Caco-2 (cell line): ENCODE measurements around the gene LRP8. TPM values are rescaled to one million over a fixed set of nuclear protein-coding genes. Genes with fewer than 3 reads are reported as not detected.
A peak's percentile ranks its signal among the peaks of the same experiment; 100 is the strongest.

Experiments
- Bru-seq: library from RNA; stranded (reverse); fragments of 400-500 nt; gene quantifications from one replicate; lab custom pipeline; 2021; lab: Mats Ljungman, UMichigan
- BruChase-seq, 2 experiments: library from RNA; stranded (reverse); fragments of 400-500 nt; gene quantifications; one replicate each; lab custom pipeline; 2021; lab: Mats Ljungman, UMichigan
- BruUV-seq: library from RNA; stranded (reverse); fragments of 400-500 nt; replicated peaks from 2 replicates; lab custom pipeline; 2021; lab: Mats Ljungman, UMichigan
- CTCF ChIA-PET: fragments of 300-600 bp; sonication (Branson Sonifier 250); formaldehyde crosslinking; loops from one replicate; lab custom pipeline; 2022; ENCODE audit warnings: antibody characterized with exemption; lab: Charles Lee
- POLR2A ChIA-PET: fragments of 300-600 bp; sonication (Branson Sonifier 250); formaldehyde crosslinking; loops from one replicate; lab custom pipeline; 2022; ENCODE audit warnings: antibody characterized with exemption; lab: Charles Lee
- DNase-seq, 2 experiments: peaks; one replicate each; pipeline versions ENCODE4 v3.0.0 to v3.0.0-alpha.2; 2020 to 2022
- H3K27me3 ChIP-seq: replicated peaks from 2 replicates; pipeline ENCODE4 v1.6.0; 2011; ENCODE audit warnings: low read length; ENCODE audit not compliant: control insufficient read depth, insufficient read depth
- H3K36me3 ChIP-seq: 2 replicates; pipeline ENCODE4 v1.5.1; 2011; ENCODE audit warnings: low read length; ENCODE audit not compliant: control insufficient read depth, insufficient read depth
- H3K4me1 ChIP-seq: fragments of 250-450 bp; sonication (Bioruptor Pico); 2 replicates; pipeline ENCODE4 v1.5.1; 2020; ENCODE audit warnings: mild to moderate bottlenecking
- H3K4me3 ChIP-seq: 2 replicates; pipeline ENCODE4 v1.5.1; 2011; ENCODE audit warnings: low read depth, mild to moderate bottlenecking, control low read depth, low read length
- H3K9me3 ChIP-seq: fragments of 250-450 bp; sonication (Bioruptor Pico); 2 replicates; pipeline ENCODE4 v1.5.1; 2020; ENCODE audit warnings: mild to moderate bottlenecking, moderate library complexity
- H3K27ac Mint-ChIP-seq: one replicate; pipeline ENCODE4 v1.8.0; 2022; ENCODE audit warnings: mixed read lengths; ENCODE audit not compliant: unreplicated experiment
- H3K27me3 Mint-ChIP-seq: one replicate; pipeline ENCODE4 v1.8.0; 2022; ENCODE audit warnings: mixed read lengths; ENCODE audit not compliant: insufficient read depth, unreplicated experiment
- H3K36me3 Mint-ChIP-seq: one replicate; pipeline ENCODE4 v1.8.0; 2022; ENCODE audit warnings: mild to moderate bottlenecking, mixed read lengths; ENCODE audit not compliant: insufficient read depth, unreplicated experiment
- H3K4me1 Mint-ChIP-seq: one replicate; pipeline ENCODE4 v1.8.0; 2022; ENCODE audit warnings: low read depth, mixed read lengths; ENCODE audit not compliant: unreplicated experiment
- H3K4me3 Mint-ChIP-seq: one replicate; pipeline ENCODE4 v1.8.0; 2022; ENCODE audit warnings: mild to moderate bottlenecking, moderate library complexity, mixed read lengths; ENCODE audit not compliant: unreplicated experiment
- H3K9me3 Mint-ChIP-seq: one replicate; pipeline ENCODE4 v1.8.0; 2022; ENCODE audit warnings: mixed read lengths; ENCODE audit not compliant: unreplicated experiment
- intact Hi-C: fragments of 100-400 bp; cut with micrococcal nuclease; formaldehyde crosslinking; loops from one replicate; pipeline ENCODE4 v1.10.0; 2022; ENCODE audit not compliant: unreplicated experiment
- long read RNA-seq: library from polyadenylated mRNA; stranded (forward); transcript quantifications from one replicate; pipeline ENCODE4 v2.0.0, GENCODE V29; 2022
- total RNA-seq: library from RNA; stranded (reverse); gene quantifications from 2 replicates; pipeline ENCODE4 v1.2.3, GENCODE V29; 2022
- TF ChIP-seq, protein P1 (sequence below), 2 experiments: fragments of 200-600 bp in 1 of 2; IDR thresholded peaks; 1 replicate in 1 of 2; 2 replicates in 1 of 2; pipeline versions ENCODE4 v1.5.1 to v1.8.0; 2011 to 2022; ENCODE audit warnings: antibody characterized with exemption in 1 of 2, control low read depth in 1 of 2, inconsistent platforms in 1 of 2, low read depth in 1 of 2, low read length in 1 of 2, mild to moderate bottlenecking in 1 of 2, moderate library complexity in 1 of 2; ENCODE audit not compliant: insufficient read depth in 1 of 2, severe bottlenecking in 1 of 2, unreplicated experiment in 1 of 2

Gene LRP8
- total RNA-seq = 10.8 and 11.8 TPM in 2 replicates
- percentile 52 among the genes with signal in this experiment for Bru-seq, nascent RNA
- percentile 60 among the genes with signal in this experiment for BruChase-seq, experiment 1, labeled RNA remaining after a 2-hour chase
- BruChase-seq, experiment 2, labeled RNA remaining after a 6-hour chase = percentile 54 among the genes with signal in this experiment
- long read RNA-seq, partial matches to known transcripts = 0 of 17 reads
- long read RNA-seq, other reads (novel, unspliced or antisense) = 17 of 17 reads

GRCh38 chr1:53328009-53328461, at the start of gene LRP8:
Gene LRP8, minus strand, starts transcription at chr1:53328070. Its CDS starts 158 bp downstream, at chr1:53327912.
- CTCF ChIA-PET = no interaction called here
- Histone ChIP-seq H3K9me3 (no peaks in the 10 kb centered on the region), H3K27me3 (no peaks in the 10 kb centered on the region), H3K4me3 (peak within 1 kb of the TSS; percentile 66), H3K36me3 (no peaks in the 10 kb centered on the region), H3K4me1 (peaks cover 33% of the 10 kb centered on the region)
- DNase-seq = peak; percentile 62 to 73
- TF ChIP-seq, protein P1, sequence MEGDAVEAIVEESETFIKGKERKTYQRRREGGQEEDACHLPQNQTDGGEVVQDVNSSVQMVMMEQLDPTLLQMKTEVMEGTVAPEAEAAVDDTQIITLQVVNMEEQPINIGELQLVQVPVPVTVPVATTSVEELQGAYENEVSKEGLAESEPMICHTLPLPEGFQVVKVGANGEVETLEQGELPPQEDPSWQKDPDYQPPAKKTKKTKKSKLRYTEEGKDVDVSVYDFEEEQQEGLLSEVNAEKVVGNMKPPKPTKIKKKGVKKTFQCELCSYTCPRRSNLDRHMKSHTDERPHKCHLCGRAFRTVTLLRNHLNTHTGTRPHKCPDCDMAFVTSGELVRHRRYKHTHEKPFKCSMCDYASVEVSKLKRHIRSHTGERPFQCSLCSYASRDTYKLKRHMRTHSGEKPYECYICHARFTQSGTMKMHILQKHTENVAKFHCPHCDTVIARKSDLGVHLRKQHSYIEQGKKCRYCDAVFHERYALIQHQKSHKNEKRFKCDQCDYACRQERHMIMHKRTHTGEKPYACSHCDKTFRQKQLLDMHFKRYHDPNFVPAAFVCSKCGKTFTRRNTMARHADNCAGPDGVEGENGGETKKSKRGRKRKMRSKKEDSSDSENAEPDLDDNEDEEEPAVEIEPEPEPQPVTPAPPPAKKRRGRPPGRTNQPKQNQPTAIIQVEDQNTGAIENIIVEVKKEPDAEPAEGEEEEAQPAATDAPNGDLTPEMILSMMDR (IDR thresholded peaks at IDR 0.05; ENCODE audit: insufficient read depth in 1 of 2, low read depth in 1 of 2, low read length in 1 of 2, severe bottlenecking in 1 of 2, unreplicated experiment in 1 of 2) = no peak
- H3K4me1 Mint-ChIP-seq = peaks cover 25% of the 10 kb centered on the region
- no TSS peak for BruUV-seq
- intact Hi-C loops = loop anchor here (5.0 to 10.0 kb wide), 2 partner anchors 34 to 67 kb away; no protein-coding TSS in a partner anchor
- H3K36me3 Mint-ChIP-seq = peaks cover 22% of the 10 kb centered on the region
- H3K4me3 Mint-ChIP-seq = peak within 1 kb of the TSS; percentile 81
- H3K9me3 Mint-ChIP-seq = no peaks in the 10 kb centered on the region
- no peaks in the 10 kb centered on the region for H3K27me3 Mint-ChIP-seq
- peak within 1 kb of the TSS; percentile 93 for H3K27ac Mint-ChIP-seq
- POLR2A ChIA-PET = no interaction called here

GRCh38 chr1:53377438-53377841, 49.6 kb upstream of the LRP8 start:
- Histone ChIP-seq H3K9me3 (no peaks in the 10 kb centered on the region), H3K27me3 (no peaks in the 10 kb centered on the region), H3K4me3 (no peak overlapping the region), H3K36me3 (no peaks in the 10 kb centered on the region), H3K4me1 (peaks cover 9% of the 10 kb centered on the region; the same call in 1 of the 2 replicates)
- Mint-ChIP-seq H3K36me3 (no peaks in the 10 kb centered on the region), H3K4me1 (peaks cover 13% of the 10 kb centered on the region), H3K9me3 (no peaks in the 10 kb centered on the region), H3K4me3 (no peak overlapping the region), H3K27me3 (no peaks in the 10 kb centered on the region), H3K27ac (no peak overlapping the region)
- POLR2A ChIA-PET = no interaction called here
- TF ChIP-seq, protein P1 (IDR thresholded peaks at IDR 0.05; ENCODE audit: insufficient read depth in 1 of 2, low read depth in 1 of 2, low read length in 1 of 2, severe bottlenecking in 1 of 2, unreplicated experiment in 1 of 2) = no peak
- DNase-seq = no peak
- intact Hi-C loops = loop anchor here (5.0 kb wide), 1 partner anchor 35 kb away; no protein-coding TSS in a partner anchor
- BruUV-seq = no TSS peak
- CTCF ChIA-PET = no interaction called here

DNA sequence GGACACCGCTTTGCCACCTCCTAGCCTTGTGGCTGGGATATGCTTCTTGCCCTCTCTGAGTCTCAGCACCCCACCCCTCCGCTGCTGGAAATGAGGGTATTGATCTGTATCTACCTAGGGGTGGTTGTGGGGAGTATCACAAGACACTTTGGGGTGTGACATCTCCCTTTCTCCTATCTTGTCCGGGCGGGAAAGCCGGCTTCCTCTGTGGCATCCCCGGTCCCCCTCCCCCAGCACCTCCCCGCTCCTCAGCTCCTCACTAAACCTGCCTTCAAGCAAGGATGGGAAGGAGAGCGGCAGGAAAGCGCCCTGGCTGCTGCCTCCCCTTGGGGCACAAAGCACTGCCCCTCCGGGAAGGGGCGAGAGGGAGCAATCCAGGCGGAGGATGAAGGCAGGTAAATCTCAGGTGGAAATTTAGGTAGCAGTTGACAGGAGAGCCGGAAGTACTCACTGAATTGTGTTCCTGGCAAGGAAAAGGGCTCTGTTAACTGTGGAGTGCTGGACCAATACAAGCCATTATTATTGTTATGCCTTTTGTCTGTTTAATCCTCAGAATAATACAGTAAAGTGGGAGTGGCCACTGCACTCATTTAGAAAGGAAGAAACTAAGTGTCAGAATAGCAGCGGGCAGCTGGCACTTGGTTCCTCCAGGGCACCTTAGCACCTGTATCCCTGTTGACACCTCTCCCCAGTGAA, 49.0 kb upstream of the LRP8 start:
- Mint-ChIP-seq H3K4me3 (no peak overlapping the region), H3K9me3 (no peaks in the 10 kb centered on the region), H3K4me1 (peaks cover 13% of the 10 kb centered on the region), H3K27me3 (no peaks in the 10 kb centered on the region), H3K27ac (no peak overlapping the region), H3K36me3 (no peaks in the 10 kb centered on the region)
- TF ChIP-seq, protein P1 (IDR thresholded peaks at IDR 0.05; ENCODE audit: insufficient read depth in 1 of 2, low read depth in 1 of 2, low read length in 1 of 2, severe bottlenecking in 1 of 2, unreplicated experiment in 1 of 2) = no peak
- ChIA-PET POLR2A (no interaction called here), CTCF (no interaction called here)
- intact Hi-C loops = loop anchor here (5.0 kb wide), 1 partner anchor 35 kb away; no protein-coding TSS in a partner anchor
- Histone ChIP-seq H3K4me3 (no peak overlapping the region), H3K9me3 (no peaks in the 10 kb centered on the region), H3K36me3 (no peaks in the 10 kb centered on the region), H3K27me3 (no peaks in the 10 kb centered on the region), H3K4me1 (peaks cover 9% of the 10 kb centered on the region; the same call in 1 of the 2 replicates)
- no TSS peak for BruUV-seq
- no peak for DNase-seq
